Measurements from ENCODE around the gene CYP46A1. TPM values are rescaled to one million over a fixed set of nuclear protein-coding genes. Genes with fewer than 3 reads are reported as not detected.

The CYP46A1 gene
- total RNA-seq, 2 donors from 2014 or later: 0.15 to 0.29 TPM

DNA sequence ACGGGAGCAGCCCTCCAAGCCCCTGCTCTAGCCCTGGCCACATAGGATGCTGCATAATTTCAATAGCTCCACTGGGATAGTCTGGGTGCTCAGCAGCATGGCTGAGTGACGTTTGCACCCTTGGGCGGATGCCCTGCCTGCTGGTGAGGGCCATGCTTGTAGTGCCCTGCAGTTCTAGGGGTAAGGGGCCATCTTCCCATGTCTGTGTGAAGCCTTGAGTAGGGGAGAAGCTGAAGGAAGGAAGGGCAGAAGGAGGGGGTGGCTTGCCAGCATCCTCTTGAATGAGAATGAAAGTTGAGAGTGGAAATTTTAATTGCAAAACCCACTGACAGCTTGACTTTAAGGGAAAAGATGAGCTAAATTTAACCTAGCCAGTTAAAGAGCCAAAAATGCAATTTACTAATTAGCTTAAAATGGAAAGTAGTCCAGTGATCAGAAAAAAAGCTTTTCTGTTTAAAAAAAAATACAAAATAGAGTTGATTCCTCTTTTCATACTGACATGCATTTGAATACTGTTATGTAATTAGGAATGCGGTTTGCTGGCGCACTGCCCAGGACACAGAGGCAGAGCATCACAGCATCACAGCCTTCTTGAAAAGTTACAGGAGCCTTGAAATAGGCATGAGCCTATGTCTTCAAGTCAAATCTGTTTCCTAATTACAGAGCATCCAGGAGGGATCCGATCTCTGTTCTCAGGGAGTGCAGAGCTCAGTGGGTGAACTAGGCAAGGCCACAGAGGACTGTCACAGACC is 90.6 kb downstream of the CYP46A1 start:
- ATAC-seq (no peak), DNase-seq (no peak)
- Mint-ChIP-seq H3K36me3 (ENCODE audit: low read depth) (no peaks in the 10 kb centered on the region), H3K4me1 (no peaks in the 10 kb centered on the region), H3K27ac (no peak overlapping the region), H3K4me3 (no peak overlapping the region), H3K27me3 (peaks cover 54% of the 10 kb centered on the region)
- H3K9me3 ChIP-seq (ENCODE audit: control insufficient read depth, low read length, poor library complexity, severe bottlenecking): no peaks in the 10 kb centered on the region

DNA sequence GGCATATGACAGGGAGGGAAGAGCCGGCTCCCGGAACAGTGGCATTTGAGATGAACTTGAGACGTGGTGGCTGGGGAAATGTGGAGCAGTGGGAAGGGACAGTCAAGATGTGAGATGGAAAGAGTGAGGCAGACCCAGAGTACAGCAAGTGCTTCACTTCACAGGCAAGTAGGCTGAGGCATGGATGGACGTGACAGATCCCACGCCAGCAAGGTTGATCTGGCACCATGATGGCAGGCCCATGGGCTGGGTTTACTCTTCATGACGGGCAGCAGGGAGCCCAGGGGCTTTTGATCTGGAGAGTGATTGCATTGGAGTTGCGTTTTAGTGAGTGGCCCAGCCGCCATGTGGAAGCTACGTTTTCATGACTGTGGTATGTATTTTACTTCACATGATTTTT is 91.3 kb downstream of the CYP46A1 start:
- Mint-ChIP-seq H3K4me1 (no peaks in the 10 kb centered on the region), H3K27ac (no peak overlapping the region), H3K4me3 (no peak overlapping the region), H3K36me3 (ENCODE audit: low read depth) (no peaks in the 10 kb centered on the region), H3K27me3 (peaks cover 51% of the 10 kb centered on the region)
- H3K9me3 ChIP-seq (ENCODE audit: control insufficient read depth, low read length, poor library complexity, severe bottlenecking): no peaks in the 10 kb centered on the region
- ATAC-seq (no peak), DNase-seq (no peak)

Other genes with a start within 250 kb of the CYP46A1 start
- gene SETD3, start 203.4 kb upstream of the CYP46A1 start, total RNA-seq: 10 to 100 TPM; 38.2 to 47.6 TPM
- 100 to 1,000 TPM; 138 to 141 TPM for gene CCNK, start 202.9 kb upstream of the CYP46A1 start, total RNA-seq
- 1 to 10 TPM; 8.3 to 9.3 TPM for gene CCDC85C, start 80.1 kb upstream of the CYP46A1 start, total RNA-seq
- gene HHIPL1, start 39.2 kb upstream of the CYP46A1 start, total RNA-seq: under 1 TPM; 0.12 to 0.21 TPM
- gene EML1, start 109.1 kb downstream of the CYP46A1 start, total RNA-seq: under 1 TPM in 1 of 2 donors, not detected in 1; 0.27 TPM